Measurements from ENCODE around the gene TWF1. TPM values are rescaled to one million over a fixed set of nuclear protein-coding genes. Genes with fewer than 3 reads are reported as not detected.

Gene TWF1
- total RNA-seq, 1 experiment from 2014 or later = 140 TPM

- peak within 1 kb of the TSS; percentile 59 for H3K4me3 ChIP-seq (ENCODE audit: low read depth, low read length)
- H3K4me1 Mint-ChIP-seq (ENCODE audit: low read depth, unreplicated experiment) = peaks cover 31% of the 10 kb centered on the region
- H3K4me1 ChIP-seq = peaks cover 28% of the 10 kb centered on the region
- H3K36me3 Mint-ChIP-seq (ENCODE audit: insufficient read depth, unreplicated experiment) = no peaks in the 10 kb centered on the region
- H3K36me3 ChIP-seq (ENCODE audit: control insufficient read depth, insufficient read depth, low read length) = no peaks in the 10 kb centered on the region
- no peaks in the 10 kb centered on the region for H3K27me3 Mint-ChIP-seq (ENCODE audit: insufficient read depth, unreplicated experiment)
- POLR2A ChIA-PET = interaction anchor here (0.9 to 3.7 kb wide), 4 partner anchors 30 to 78 kb away, joined by 3 to 18 read pairs (median 4); partner anchors contain the start of gene TWF1
- DNase-seq = peak; percentile 75 to 80
- H3K9me3 Mint-ChIP-seq (ENCODE audit: unreplicated experiment) = no peaks in the 10 kb centered on the region
- intact Hi-C loops (cut with micrococcal nuclease; ENCODE audit: unreplicated experiment) = loop anchor here (1.0 kb wide), 4 partner anchors 12 to 46 kb away; partner anchors contain the start of gene TWF1
- no peaks in the 10 kb centered on the region for H3K9me3 ChIP-seq
- no peak for TF ChIP-seq CTCF (IDR thresholded peaks at IDR 0.05; ENCODE audit: insufficient read depth in 1 of 2, low read depth in 1 of 2, low read length in 1 of 2, severe bottlenecking in 1 of 2, unreplicated experiment in 1 of 2)
- BruUV-seq (replicated peaks) = no TSS peak
- no peaks in the 10 kb centered on the region for H3K27me3 ChIP-seq (replicated peaks; ENCODE audit: control insufficient read depth, insufficient read depth, low read length)
- H3K27ac Mint-ChIP-seq (ENCODE audit: unreplicated experiment) = peak within 1 kb of the TSS; percentile 87
- H3K4me3 Mint-ChIP-seq (ENCODE audit: unreplicated experiment) = peak within 1 kb of the TSS; percentile 81
- CTCF ChIA-PET = interaction anchor here (1.0 kb wide), 1 partner anchor 47 kb away, joined by 4 read pairs; no protein-coding TSS in a partner anchor
Measured at GRCh38 chr12:43835656-43836474, 29.7 kb upstream of the TWF1 start, which contains the start of gene TMEM117. Gene TMEM117, plus strand, starts transcription at chr12:43836081.

GRCh38 chr12:43835264-43835655 lies 29.1 kb upstream of the TWF1 start:
- BruUV-seq (replicated peaks) = TSS peak; percentile 41
- intact Hi-C loops (cut with micrococcal nuclease; ENCODE audit: unreplicated experiment) = no loop called here
- no peaks in the 10 kb centered on the region for H3K27me3 Mint-ChIP-seq (ENCODE audit: insufficient read depth, unreplicated experiment)

More at GRCh38 chr12:43835264-43835655, 29.1 kb upstream of the TWF1 start:
- peaks cover 25% of the 10 kb centered on the region for H3K4me1 Mint-ChIP-seq (ENCODE audit: low read depth, unreplicated experiment)
- Histone ChIP-seq H3K4me3 (ENCODE audit: low read depth, low read length) (peak overlapping the region; percentile 59), H3K4me1 (peaks cover 22% of the 10 kb centered on the region), H3K36me3 (ENCODE audit: control insufficient read depth, insufficient read depth, low read length) (no peaks in the 10 kb centered on the region), H3K9me3 (no peaks in the 10 kb centered on the region), H3K27me3 (replicated peaks; ENCODE audit: control insufficient read depth, insufficient read depth, low read length) (no peaks in the 10 kb centered on the region)
- no peaks in the 10 kb centered on the region for H3K36me3 Mint-ChIP-seq (ENCODE audit: insufficient read depth, unreplicated experiment)
- ChIA-PET POLR2A (interaction anchor here (0.9 to 3.7 kb wide), 4 partner anchors 30 to 77 kb away, joined by 3 to 18 read pairs (median 4); partner anchors contain the start of gene TWF1), CTCF (interaction anchor here (0.8 to 1.0 kb wide), 2 partner anchors 30 to 47 kb away, joined by 4 read pairs; no protein-coding TSS in a partner anchor)
- H3K27ac Mint-ChIP-seq (ENCODE audit: unreplicated experiment) = peak overlapping the region; percentile 81
- no peak for DNase-seq
- peak overlapping the region; percentile 81 for H3K4me3 Mint-ChIP-seq (ENCODE audit: unreplicated experiment)
- TF ChIP-seq CTCF (IDR thresholded peaks at IDR 0.05; ENCODE audit: insufficient read depth in 1 of 2, low read depth in 1 of 2, low read length in 1 of 2, severe bottlenecking in 1 of 2, unreplicated experiment in 1 of 2) = no peak
- no peaks in the 10 kb centered on the region for H3K9me3 Mint-ChIP-seq (ENCODE audit: unreplicated experiment)

All from Caco-2 (cell line).